GM12892 (cell line): Measurements from ENCODE around the gene DENND4B.

Experiments used
- DNase-seq: peaks from one replicate; pipeline ENCODE4 v3.0.0; 2011; ENCODE audit not compliant: insufficient read length
- FAIRE-seq: peaks from 2 replicates; lab custom pipeline; 2011; peaks lifted over from hg19 to GRCh38; lab: Jason Lieb, UNC
- POLR2A ChIP-seq: IDR thresholded peaks from 2 replicates; pipeline ENCODE4 v1.6.1; 2011; ENCODE audit warnings: low read depth, low read length, control low read depth
- POLR2AphosphoS5 ChIP-seq: IDR thresholded peaks from 2 replicates; pipeline ENCODE4 v1.6.1; 2011; ENCODE audit warnings: low read depth, low read length, control low read depth
- TAF1 ChIP-seq: IDR thresholded peaks from 2 replicates; pipeline ENCODE4 v1.6.1; 2011; ENCODE audit warnings: low read depth, mild to moderate bottlenecking, control low read depth, low read length, borderline replicate concordance

DENND4B gene

DNA sequence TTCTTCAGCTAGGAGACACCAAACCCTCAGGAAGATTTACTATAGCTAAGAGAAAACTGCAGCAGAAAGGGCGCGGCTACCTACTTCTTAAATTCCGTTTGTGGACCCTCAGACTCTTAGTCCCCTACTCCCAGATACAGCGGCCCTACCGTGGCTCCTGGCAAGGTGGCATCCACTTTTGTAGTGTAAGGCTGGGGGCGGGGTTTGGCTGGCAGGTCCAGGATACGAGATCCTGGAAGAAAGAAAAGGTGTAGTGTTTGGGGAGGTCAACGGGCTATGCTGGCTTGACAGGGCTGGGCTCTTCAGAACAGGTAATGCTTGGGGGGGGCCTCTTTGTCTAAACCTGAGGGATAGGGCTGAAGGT, 21.5 kb upstream of the DENND4B start:
- FAIRE-seq, result no peak
- DNase-seq, result no peak
- TF ChIP-seq TAF1, result no peak
- peak; percentile 10; the same call in 1 of the 2 replicates for TF ChIP-seq POLR2A
- TF ChIP-seq POLR2AphosphoS5, result no peak

DNA sequence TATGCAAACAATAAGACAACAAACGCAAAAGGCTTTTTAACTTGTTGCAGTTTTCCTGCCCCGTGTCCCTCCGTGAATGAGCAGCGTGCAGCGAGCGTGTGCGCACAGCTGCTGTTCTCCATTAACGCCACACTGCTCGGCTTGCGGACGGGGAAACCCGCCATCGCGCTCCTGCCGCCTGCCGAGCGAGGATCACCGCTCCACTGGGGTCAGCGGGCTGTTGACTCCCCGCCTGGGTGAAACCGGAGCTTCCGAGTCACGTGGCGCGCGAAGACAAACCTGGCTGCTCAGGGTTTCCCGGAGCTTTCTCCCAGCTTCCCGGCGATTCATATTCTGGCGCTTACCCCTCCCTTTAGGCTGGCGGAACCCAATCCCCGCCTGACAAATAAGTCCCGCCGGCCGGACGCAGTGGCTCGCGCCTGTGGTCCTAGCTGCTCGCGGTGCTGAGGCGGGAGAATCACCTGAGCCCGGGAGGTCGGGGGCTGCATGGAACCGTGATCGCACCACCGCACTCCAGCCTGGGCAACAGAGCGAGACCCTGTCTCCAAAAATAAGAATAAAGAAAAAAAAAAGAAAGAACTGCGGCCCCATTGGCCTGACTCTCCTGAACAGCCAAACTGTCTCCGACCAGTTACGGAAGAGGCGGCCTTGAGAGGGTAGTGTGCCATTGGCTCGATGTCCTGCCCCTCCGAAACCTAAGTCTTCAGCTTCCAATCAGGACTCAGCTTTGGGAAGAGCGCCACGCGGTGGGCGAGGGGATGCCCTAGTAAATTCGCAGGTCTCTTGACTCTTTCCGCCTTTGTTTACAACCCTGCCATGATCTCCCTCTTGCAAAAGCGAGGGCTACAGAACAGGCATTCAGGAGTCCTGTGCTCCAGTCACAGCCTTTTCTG, 20.8 kb upstream of the DENND4B start, which contains the start of gene CREB3L4:
CREB3L4 (plus strand) TSS at position 796 of the 893 bp plus-strand sequence. CDS start 624 bp downstream, outside the sequence.
- peak; percentile 80 for TF ChIP-seq POLR2A
- TF ChIP-seq POLR2AphosphoS5, result peak; percentile 80
- TF ChIP-seq TAF1, result peak; percentile 66
- FAIRE-seq, result peak; percentile 93
- peak; percentile 85 for DNase-seq

GRCh38 chr1:153963850-153964331, 17.4 kb upstream of the DENND4B start:
- no peak for DNase-seq
- no peak for FAIRE-seq
- TF ChIP-seq POLR2A, result no peak
- TF ChIP-seq TAF1, result no peak
- no peak for TF ChIP-seq POLR2AphosphoS5

DNA sequence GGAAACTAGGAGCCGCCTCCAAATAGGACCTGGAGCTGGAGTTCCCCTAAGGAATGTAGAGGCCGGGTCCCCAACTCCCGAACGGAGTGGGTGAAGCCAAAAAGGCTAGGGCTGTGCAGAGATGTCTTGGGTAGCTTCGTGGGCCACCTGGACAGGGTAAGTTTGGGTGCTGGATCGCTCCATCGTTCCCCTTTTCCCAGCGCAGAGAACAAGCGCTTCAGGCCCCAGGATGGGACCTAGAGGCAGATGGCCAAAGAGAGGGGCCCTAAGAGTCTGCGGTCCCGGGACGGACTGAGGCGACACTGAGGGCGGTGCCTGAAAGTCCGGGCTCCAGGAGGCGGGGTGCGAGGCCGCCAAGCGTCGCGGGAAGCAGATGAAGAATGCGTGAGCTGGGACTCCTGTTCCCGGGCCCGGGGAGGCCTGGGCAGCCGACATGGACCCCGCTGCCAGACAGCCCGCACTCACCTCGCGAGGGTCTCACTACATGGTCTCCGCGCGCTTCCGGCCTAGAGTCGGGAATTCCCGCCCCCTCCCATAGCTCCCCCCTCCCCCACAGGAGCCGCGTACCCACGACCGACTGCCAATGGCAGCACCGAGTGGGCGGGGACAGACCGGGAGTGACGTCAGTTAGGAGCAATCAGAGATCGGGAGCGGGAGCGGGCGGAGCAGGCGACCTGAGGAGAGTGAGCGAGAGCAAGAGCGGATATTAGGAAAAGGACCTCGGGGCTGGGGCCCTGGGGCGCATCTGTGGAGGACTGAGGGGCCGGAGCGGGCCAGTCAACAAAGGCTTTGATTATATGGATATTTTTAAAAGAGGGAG, 16.7 kb upstream of the DENND4B start, which contains the start of gene SLC39A1:
SLC39A1 (minus strand) TSS at position 508 of the 820 bp plus-strand sequence. CDS start 822 bp downstream, outside the sequence.
- TF ChIP-seq POLR2A, result peak; percentile 81
- no peak; the same call in none of the 2 replicates for TF ChIP-seq POLR2AphosphoS5
- TF ChIP-seq TAF1, result peak; percentile 51; the same call in 1 of the 2 replicates
- FAIRE-seq, result peak; percentile 91
- DNase-seq, result peak; percentile 90

- DNase-seq (no peak), FAIRE-seq (peak; percentile 44)
- TF ChIP-seq POLR2A (0 out of 2 replicates have a peak, but pooled peaks have one; percentile 19), TAF1 (no peak)
Measured at GRCh38 chr1:153962088-153963029, 15.8 kb upstream of the DENND4B start.

GRCh38 chr1:153961421-153961820, 14.9 kb upstream of the DENND4B start:
- TF ChIP-seq POLR2AphosphoS5, result no peak
- no peak for TF ChIP-seq POLR2A
- no peak for TF ChIP-seq TAF1
- FAIRE-seq (no peak), DNase-seq (no peak)

DNA sequence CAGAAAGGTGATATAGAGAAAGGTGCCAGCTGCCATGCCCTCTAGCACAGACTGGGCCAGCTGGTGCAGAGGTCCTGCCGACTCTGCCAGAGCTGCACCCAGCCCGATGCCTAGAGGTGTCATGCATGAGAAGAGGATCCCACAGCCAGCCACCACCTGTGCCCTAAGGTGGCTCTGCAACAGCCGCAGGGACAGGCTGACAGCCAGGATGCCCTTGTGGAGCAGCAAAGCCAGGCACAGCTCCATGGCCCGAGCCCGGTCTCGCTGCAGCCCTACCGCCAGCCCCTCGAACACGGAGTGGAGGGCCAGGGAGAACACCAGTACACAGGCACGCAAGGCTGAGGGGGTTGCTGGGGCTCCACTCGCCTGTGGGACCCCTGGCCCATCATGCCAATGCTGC, 13.7 kb upstream of the DENND4B start:
- no peak for FAIRE-seq
- TF ChIP-seq POLR2A, result no peak
- no peak for DNase-seq

DNA sequence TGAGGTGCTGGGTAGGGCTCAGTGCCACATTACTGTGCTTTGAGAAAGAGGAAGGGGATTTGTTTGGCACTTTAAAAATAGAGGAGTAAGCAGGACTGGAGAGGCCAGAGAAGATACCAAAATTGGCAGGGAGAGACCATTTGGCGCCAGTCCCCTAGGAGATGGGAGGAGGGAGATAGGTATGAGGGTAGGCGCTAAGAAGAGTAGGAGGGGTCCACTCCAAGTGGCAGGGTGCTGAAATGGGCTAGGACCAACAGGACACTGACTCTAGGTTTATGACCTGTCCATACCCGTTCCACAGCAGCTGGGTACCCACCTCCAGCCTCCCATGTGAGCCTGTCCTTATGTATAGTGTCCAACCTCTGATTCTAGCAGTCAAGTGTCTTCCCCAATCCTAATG, 12.9 kb upstream of the DENND4B start:
- DNase-seq, result no peak
- TF ChIP-seq TAF1, result no peak
- no peak for TF ChIP-seq POLR2A
- no peak for TF ChIP-seq POLR2AphosphoS5
- FAIRE-seq, result no peak

GRCh38 chr1:153958961-153959260, 12.4 kb upstream of the DENND4B start:
- DNase-seq, result no peak
- TF ChIP-seq TAF1 (no peak), POLR2A (no peak), POLR2AphosphoS5 (no peak)
- FAIRE-seq, result no peak

- TF ChIP-seq TAF1 (0 out of 2 replicates have a peak, but pooled peaks have one; percentile 8), POLR2AphosphoS5 (no peak), POLR2A (peak; percentile 61; the same call in 1 of the 2 replicates)
- FAIRE-seq (peak; percentile 94), DNase-seq (peak; percentile 97)
Measured at GRCh38 chr1:153958111-153958960, 11.8 kb upstream of the DENND4B start, which contains the start of gene CRTC2. Gene CRTC2, minus strand, starts transcription at chr1:153958612. Its CDS starts 115 bp downstream, at chr1:153958497.
